ENCODE measurements around the gene PSMD8.
A peak's percentile ranks its signal among the peaks of the same experiment; 100 is the strongest.

Gene PSMD8

DNA sequence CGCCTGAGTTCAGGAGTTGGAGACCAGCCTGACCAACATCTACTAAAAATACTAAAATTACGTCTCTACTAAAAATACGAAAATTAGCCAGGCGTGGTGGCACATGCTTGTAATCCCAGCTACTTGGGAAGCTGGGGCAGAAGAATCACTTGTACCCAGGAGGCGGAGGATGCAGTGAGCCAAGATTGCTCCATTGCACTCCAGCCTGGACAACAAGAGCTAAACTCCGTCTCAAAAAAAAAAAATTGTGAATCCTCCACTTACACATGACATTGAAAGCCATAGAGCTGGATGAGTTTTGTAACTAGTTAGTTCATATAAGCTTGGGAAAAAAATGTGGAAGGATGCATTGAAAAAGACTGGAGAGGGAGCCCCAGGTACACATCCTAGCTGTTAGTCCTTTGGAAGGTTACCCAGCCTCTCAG, 452 bp upstream of the PSMD8 start:
- TF ChIP-seq, protein P1, sequence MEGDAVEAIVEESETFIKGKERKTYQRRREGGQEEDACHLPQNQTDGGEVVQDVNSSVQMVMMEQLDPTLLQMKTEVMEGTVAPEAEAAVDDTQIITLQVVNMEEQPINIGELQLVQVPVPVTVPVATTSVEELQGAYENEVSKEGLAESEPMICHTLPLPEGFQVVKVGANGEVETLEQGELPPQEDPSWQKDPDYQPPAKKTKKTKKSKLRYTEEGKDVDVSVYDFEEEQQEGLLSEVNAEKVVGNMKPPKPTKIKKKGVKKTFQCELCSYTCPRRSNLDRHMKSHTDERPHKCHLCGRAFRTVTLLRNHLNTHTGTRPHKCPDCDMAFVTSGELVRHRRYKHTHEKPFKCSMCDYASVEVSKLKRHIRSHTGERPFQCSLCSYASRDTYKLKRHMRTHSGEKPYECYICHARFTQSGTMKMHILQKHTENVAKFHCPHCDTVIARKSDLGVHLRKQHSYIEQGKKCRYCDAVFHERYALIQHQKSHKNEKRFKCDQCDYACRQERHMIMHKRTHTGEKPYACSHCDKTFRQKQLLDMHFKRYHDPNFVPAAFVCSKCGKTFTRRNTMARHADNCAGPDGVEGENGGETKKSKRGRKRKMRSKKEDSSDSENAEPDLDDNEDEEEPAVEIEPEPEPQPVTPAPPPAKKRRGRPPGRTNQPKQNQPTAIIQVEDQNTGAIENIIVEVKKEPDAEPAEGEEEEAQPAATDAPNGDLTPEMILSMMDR (IDR thresholded peaks at IDR 0.05; ENCODE audit: low read depth, low read length, missing control alignments): no peak
- no peak for DNase-seq (ENCODE audit: low read depth)
- peak overlapping the region; percentile 37 for H3K4me3 ChIP-seq (ENCODE audit: low read depth, low read length)

DNA sequence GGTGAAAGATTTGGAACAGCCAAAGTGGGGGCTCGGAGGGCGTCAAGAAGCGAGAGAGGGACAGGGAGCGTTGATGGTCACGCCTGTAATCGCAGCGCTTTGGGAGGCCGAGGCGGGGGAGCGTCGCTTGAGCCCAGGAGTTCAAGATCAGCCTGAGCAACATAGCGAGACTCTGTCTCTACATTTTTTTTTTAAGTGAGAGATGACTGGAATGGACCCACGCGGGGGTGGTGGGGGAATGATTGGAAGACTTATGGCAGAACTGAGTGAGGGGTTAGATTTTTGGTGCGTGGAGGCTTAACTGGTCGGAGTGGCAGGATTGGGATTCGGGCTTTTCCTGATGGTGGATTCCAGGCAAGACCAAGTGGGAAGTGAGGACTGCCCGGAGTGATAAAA, 725 bp downstream of the PSMD8 start:
- no peak for DNase-seq (ENCODE audit: low read depth)
- TF ChIP-seq, protein P1 (IDR thresholded peaks at IDR 0.05; ENCODE audit: low read depth, low read length, missing control alignments): no peak
- peak overlapping the region; percentile 95 for H3K4me3 ChIP-seq (ENCODE audit: low read depth, low read length)

DNA sequence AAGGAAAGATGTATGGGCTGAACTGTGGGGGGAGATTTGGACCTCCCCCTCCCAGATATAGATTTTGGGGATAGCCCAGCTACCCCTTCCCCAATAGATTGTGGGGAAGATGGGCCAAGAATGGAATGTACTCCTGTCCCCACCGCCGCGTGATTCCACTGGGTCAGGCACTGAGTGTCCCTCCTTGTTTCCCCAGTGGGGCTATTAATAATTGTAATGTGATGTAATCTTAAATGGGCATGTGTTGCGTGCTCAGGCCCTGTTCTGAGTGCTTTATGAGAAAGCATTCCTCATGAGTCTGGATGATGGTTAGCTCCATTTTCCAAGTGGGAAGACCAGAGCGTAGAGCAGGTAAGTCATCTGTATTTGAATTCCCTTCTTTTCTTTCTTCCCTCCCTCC, 1.4 kb downstream of the PSMD8 start:
- no peak for DNase-seq (ENCODE audit: low read depth)
- TF ChIP-seq, protein P1 (IDR thresholded peaks at IDR 0.05; ENCODE audit: low read depth, low read length, missing control alignments): no peak
- peak overlapping the region; percentile 95 for H3K4me3 ChIP-seq (ENCODE audit: low read depth, low read length)

DNA sequence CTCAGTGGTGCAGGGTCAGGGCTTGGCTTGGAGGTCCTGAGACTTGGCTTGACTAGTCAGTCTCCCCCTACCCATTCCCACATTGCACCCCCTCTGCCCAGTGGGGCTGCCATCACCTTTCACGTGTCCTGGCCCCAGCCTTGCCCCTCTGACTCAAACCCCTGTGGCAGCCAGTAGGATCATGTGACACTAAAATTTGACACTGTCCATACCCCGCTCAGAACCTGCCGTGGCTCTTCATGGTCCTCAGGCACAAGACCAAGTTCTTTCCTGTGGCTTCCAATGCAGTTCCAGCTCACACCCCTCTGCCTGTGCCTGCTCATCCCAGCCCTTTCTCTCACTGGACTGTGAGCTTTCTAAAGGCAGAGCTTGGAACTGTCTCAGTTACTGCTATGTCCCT, 2.2 kb downstream of the PSMD8 start:
- no peak overlapping the region for H3K4me3 ChIP-seq (ENCODE audit: low read depth, low read length)
- DNase-seq (ENCODE audit: low read depth): no peak
- TF ChIP-seq, protein P1 (IDR thresholded peaks at IDR 0.05; ENCODE audit: low read depth, low read length, missing control alignments): no peak

DNA sequence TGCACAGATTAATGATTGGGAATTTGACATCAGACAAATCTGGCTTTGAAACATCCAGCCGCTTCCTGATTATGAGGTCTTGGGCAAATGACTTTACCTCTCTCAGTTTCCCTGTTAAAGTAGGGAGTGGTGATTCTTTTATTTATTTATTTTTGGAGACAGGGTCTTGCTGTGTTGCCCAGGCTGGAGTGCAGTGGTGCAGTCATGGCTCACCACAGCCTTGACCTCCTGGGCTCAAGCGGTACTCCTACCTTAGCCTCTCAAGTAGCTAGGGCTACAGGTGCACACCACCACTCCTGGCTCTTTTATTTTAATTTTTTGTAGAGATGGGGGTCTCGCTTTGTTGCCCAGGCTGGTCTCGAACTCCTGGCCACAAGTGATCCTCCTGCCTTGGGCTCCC, 2.7 kb downstream of the PSMD8 start:
- no peak for DNase-seq (ENCODE audit: low read depth)
- H3K4me3 ChIP-seq (ENCODE audit: low read depth, low read length): no peak overlapping the region
- TF ChIP-seq, protein P1 (IDR thresholded peaks at IDR 0.05; ENCODE audit: low read depth, low read length, missing control alignments): no peak

DNA sequence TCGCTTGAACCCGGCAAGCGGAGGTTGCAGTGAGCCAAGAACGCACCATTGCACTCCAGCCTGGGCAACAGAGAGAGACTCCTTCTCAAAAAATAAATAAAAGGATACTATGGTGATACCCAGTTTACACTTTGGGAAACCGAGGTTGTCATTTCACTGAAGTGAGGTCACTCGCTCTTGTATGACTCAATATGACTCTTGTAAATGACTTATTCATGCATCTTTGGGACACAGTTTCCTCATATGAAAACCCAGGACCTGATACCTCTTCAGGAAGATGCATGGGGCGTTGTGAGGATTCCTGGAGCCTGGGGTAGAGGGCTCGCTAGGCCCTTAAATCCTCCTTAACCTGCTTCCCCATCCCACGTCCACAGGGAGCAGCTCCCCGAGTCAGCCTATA, 4.5 kb downstream of the PSMD8 start:
- no peak overlapping the region for H3K4me3 ChIP-seq (ENCODE audit: low read depth, low read length)
- DNase-seq (ENCODE audit: low read depth): no peak
- TF ChIP-seq, protein P1 (IDR thresholded peaks at IDR 0.05; ENCODE audit: low read depth, low read length, missing control alignments): no peak

DNA sequence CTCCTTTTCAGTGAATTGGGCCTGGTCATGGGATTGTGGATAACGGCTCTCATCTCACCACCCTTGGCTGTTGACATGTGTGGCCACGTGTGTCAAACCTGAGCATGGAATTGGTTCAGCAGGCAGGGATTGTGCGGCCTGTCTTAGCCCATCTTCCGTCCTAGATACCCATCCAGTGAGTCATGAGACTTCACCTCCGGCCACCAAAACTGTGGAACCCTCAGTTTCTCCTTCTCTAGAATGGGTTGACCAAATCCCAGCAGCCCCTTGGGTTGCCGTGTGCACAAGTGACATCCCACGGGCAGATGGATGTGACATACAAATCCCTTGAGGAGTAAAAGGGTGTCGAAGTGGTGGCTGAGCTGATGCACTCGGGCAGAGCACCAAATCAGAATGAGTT, 6.8 kb downstream of the PSMD8 start:
- TF ChIP-seq, protein P1 (IDR thresholded peaks at IDR 0.05; ENCODE audit: low read depth, low read length, missing control alignments): no peak
- DNase-seq (ENCODE audit: low read depth): no peak
- H3K4me3 ChIP-seq (ENCODE audit: low read depth, low read length): no peak overlapping the region
